Spleen (tissue), 11 donors: ENCODE results near the gene SKIDA1. TPM values are rescaled to one million over a fixed set of nuclear protein-coding genes. Genes with fewer than 3 reads are reported as not detected.

Source experiments
- DNase-seq: peaks from one replicate; pipeline ENCODE4 v3.0.0-alpha.2; 2020
- H3K27ac ChIP-seq, 8 donors: fragments of 200-600 bp; sonication (generic) in 7 of 8; 1 replicate in 4 of 8; 2 replicates in 4 of 8; pipeline versions ENCODE4 v1.5.0 to v1.8.0; 2016 to 2021; ENCODE audit warnings: inconsistent platforms in 4 of 8, mild to moderate bottlenecking in 4 of 8, moderate library complexity in 1 of 8
- H3K27me3 ChIP-seq, 7 donors: fragments of 200-600 bp; sonication (generic) in 6 of 7; replicated peaks in 1 of 7; 1 replicate in 4 of 7; 2 replicates in 3 of 7; pipeline versions ENCODE4 v1.5.0 to v1.8.0; 2016 to 2021; ENCODE audit warnings: inconsistent platforms in 3 of 7, mild to moderate bottlenecking in 1 of 7
- H3K36me3 ChIP-seq, 6 donors: fragments of 200-600 bp; sonication (generic) in 5 of 6; 1 replicate in 4 of 6; 2 replicates in 2 of 6; pipeline versions ENCODE4 v1.5.0 to v1.8.0; 2016 to 2021; ENCODE audit warnings: inconsistent platforms in 2 of 6
- H3K4me1 ChIP-seq, 6 donors: fragments of 200-600 bp; sonication (generic) in 5 of 6; 1 replicate in 3 of 6; 2 replicates in 3 of 6; pipeline versions ENCODE4 v1.5.0 to v1.8.0; 2016 to 2021; ENCODE audit warnings: inconsistent platforms in 3 of 6
- H3K4me3 ChIP-seq, 8 donors: fragments of 200-600 bp; sonication (generic) in 7 of 8; 1 replicate in 4 of 8; 2 replicates in 4 of 8; pipeline versions ENCODE4 v1.5.0 to v1.8.0; 2016 to 2021; ENCODE audit warnings: inconsistent platforms in 4 of 8, mild to moderate bottlenecking in 4 of 8, moderate library complexity in 2 of 8
- H3K9me3 ChIP-seq, 8 donors: fragments of 200-600 bp; sonication (generic) in 7 of 8; 1 replicate in 4 of 8; 2 replicates in 4 of 8; pipeline versions ENCODE4 v1.5.0 to v1.8.0; 2016 to 2021; ENCODE audit warnings: inconsistent platforms in 4 of 8
- POLR2A ChIP-seq, 3 donors: fragments of 450-650 bp; IDR thresholded peaks; one replicate each; pipeline ENCODE4 v1.5.1; 2017; ENCODE audit warnings: antibody characterized with exemption in 3 of 3, mild to moderate bottlenecking in 1 of 3
- POLR2AphosphoS5 ChIP-seq, 3 donors: sonication (generic); formaldehyde crosslinking; IDR thresholded peaks; one replicate each; pipeline ENCODE4 v1.5.1; 2017; ENCODE audit warnings: antibody characterized with exemption in 3 of 3
- WGBS, 5 donors: extraction: QIAGEN DNeasy Blood & Tissue Kit in 3 of 5; methylation state at CpG; one replicate each; pipeline versions ENCODE4 v1.1.5 to v1.1.7; 2013 to 2018; 5-methylcytosine and 5-hydroxymethylcytosine counted together
- intact Hi-C: fragments of 100-400 bp; cut with DNase I; formaldehyde crosslinking; loops from one replicate; pipeline ENCODE4 v1.15.0; 2023; ENCODE audit warnings: low total_unique reads
- polyA plus RNA-seq, 3 donors: library from polyadenylated mRNA; stranded (reverse); fragments of 200-250 nt; gene quantifications; one replicate each; pipeline ENCODE4 v1.2.1, GENCODE V29; 2013
- total RNA-seq, 7 donors: library from RNA; depleted of rRNA in 3 of 7; stranded (reverse); fragments of >200 nt in 3 of 7; fragmentation: NEBNext Ultra II Directional in 4 of 7; extraction: Animal tissue kit (Norgen Biotek cat#: 25700) in 4 of 7; gene quantifications; one replicate each; pipeline versions ENCODE4 v1.1.0 to v1.2.1, GENCODE V29; 2016 to 2021
- TF ChIP-seq, protein P1 (sequence below), 11 experiments: fragments of 200-600 bp in 7 of 11; fragments of 450-650 bp in 4 of 11; sonication (generic) in 4 of 11; IDR thresholded peaks in 8 of 11; conservative IDR thresholded peaks in 3 of 11; 1 replicate in 7 of 11; 2 replicates in 4 of 11; pipeline versions ENCODE4 v1.4.0 to v1.8.0; 2016 to 2021; ENCODE audit warnings: antibody characterized with exemption in 11 of 11, inconsistent platforms in 4 of 11, mild to moderate bottlenecking in 1 of 11
- donor health status: healthy with polysubstance abuse.
- donor health status: DM: no; HTN: no; CAD: no; lungs with moderate emphysema.
- donor health status: DM: no; HTN: no; CAD: no.
- donor health status: Bipolar disorder and iron deficiency.
- donor health status: healthy.
- donor health status: DM: no; HTN: no; CAD: no.
- donor health status: DM: yes; HTN: yes; CAD: no.

The SKIDA1 gene
- total and polyA plus RNA-seq, 10 donors: 0.14 to 0.91 (median 0.44) TPM; not detected in 1

DNA sequence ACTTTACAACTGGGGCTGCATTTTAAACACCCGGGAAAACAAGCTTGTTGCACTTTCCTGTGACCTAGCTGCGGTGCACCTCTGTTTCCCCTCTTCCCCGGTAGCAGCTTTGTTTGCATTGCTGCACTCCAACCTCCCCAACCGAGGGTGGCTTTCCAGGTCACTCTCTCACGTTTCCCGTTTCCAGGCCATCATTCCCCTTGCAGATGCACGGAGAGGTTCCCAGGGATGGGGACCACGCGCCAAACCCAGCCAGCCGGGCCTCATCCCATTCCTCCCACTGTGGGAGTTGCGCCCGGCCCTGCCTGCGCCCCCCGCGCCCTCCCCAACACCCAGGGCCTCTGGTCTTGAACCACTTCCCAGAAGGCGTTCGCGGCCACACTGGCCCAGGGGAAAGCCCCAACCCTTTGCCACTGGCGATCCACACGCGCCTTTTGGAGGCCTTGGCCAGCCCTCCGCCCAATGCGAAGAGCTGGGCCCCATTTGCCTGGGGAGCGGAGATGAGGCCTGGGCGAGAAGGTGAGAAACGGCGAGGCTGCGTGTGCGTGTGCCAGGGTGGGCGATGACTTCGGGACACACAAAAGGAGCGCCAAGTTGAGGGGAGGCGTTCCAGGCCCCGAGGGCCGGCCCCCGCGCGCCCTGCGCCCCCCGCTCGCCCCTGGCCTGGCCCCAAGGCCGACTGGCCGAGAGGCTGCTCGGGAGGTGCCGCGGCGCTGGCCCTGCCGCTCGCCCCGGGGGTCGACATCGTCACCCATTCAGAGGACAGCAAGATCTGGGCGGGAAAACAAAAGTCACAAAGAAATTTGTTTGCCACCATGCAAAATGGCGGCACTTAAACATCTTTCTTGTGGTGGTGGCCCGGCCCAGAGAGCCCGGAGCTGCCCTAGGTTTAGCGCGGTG is 15.9 kb downstream of the SKIDA1 start:
- Histone ChIP-seq H3K27me3 (peaks cover 7 to 70% (median 18%) of the 10 kb centered on the region in 7 donors), H3K4me3 (peak overlapping the region; percentile 9 to 58 (median 24)), H3K27ac (no peak overlapping the region), H3K4me1 (peaks cover 0 to 13% (median 5%) of the 10 kb centered on the region in 6 donors), H3K9me3 (no peaks in the 10 kb centered on the region), H3K36me3 (no peaks in the 10 kb centered on the region)
- WGBS, 5 donors: 80 to 85% (median 82%) methylated on average over 53 to 58 of the region's 58 CpGs
- peak; percentile 70 for DNase-seq
- TF ChIP-seq, protein P1, sequence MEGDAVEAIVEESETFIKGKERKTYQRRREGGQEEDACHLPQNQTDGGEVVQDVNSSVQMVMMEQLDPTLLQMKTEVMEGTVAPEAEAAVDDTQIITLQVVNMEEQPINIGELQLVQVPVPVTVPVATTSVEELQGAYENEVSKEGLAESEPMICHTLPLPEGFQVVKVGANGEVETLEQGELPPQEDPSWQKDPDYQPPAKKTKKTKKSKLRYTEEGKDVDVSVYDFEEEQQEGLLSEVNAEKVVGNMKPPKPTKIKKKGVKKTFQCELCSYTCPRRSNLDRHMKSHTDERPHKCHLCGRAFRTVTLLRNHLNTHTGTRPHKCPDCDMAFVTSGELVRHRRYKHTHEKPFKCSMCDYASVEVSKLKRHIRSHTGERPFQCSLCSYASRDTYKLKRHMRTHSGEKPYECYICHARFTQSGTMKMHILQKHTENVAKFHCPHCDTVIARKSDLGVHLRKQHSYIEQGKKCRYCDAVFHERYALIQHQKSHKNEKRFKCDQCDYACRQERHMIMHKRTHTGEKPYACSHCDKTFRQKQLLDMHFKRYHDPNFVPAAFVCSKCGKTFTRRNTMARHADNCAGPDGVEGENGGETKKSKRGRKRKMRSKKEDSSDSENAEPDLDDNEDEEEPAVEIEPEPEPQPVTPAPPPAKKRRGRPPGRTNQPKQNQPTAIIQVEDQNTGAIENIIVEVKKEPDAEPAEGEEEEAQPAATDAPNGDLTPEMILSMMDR (IDR thresholded peaks at IDR 0.05 in 8 of 11, conservative IDR thresholded peaks at IDR 0.05 in 3 of 11): no peak
- TF ChIP-seq POLR2A (IDR thresholded peaks at IDR 0.05): no peak
- intact Hi-C loops: no loop called here

DNA sequence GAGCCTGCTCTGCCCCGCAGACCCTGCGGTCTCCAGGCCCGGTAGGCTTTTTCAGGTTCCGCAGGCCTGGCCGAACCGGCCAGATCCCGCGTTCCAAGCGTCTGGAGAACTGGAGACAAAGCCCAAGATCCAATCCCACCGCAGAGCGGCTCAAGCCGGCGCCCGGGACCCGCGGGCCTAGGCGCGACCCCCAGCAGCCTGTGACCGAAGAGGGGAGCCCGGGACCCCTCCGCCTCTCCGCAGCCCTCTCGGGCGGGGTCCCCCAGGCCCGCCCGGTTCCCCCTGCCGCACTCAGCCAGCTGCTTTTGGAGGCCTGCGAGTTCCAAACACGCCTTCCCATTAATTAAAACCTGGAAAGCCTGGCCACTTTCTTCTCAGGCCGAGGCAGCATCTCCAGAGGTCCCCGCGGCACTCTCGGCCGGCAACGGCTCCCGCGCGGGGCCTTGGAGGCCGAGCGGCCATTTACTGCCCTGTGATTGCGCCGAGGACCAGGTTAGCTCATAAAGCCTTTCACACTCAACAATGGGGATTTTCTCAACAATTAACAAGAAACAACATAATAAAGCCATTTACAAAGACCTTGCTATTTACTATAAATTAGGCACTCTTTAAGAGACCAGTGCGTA is 16.7 kb downstream of the SKIDA1 start:
- peak; percentile 51 for DNase-seq
- H3K27ac ChIP-seq: no peak overlapping the region

DNA sequence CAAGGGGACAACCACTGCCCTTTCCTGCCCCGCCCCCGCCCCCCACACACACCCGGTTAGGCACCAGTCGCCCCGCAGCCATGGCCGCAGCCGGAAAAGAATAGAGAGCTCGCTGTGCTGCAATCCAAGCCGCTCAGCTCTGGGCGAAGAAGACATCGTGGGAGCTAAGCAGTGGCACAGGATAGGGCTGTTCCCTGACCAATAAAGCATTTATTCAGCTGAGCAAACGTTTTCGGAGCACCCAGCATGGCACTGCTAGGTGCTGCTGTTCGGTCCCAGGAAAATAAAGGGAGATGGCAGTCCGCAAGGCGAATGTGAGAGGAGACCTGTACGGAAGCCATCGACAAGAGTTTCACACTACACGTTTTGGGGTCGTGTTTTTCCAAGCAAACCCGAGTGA is 18.3 kb downstream of the SKIDA1 start:
- H3K27me3 ChIP-seq: peaks cover 0 to 46% (median 9%) of the 10 kb centered on the region in 7 donors
- H3K4me3 ChIP-seq: no peak overlapping the region
- no peak overlapping the region for H3K27ac ChIP-seq
- no peaks in the 10 kb centered on the region for H3K36me3 ChIP-seq
- TF ChIP-seq POLR2A (IDR thresholded peaks at IDR 0.05): no peak
- TF ChIP-seq, protein P1 (IDR thresholded peaks at IDR 0.05 in 8 of 11, conservative IDR thresholded peaks at IDR 0.05 in 3 of 11): no peak
- TF ChIP-seq POLR2AphosphoS5 (IDR thresholded peaks at IDR 0.05): no peak
- WGBS, 5 donors: 77 to 92% (median 82%) methylated on average over 21 of the region's 21 CpGs
- peaks cover 0 to 13% (median 5%) of the 10 kb centered on the region in 6 donors for H3K4me1 ChIP-seq
- DNase-seq: peak; percentile 41
- intact Hi-C loops: no loop called here
- no peaks in the 10 kb centered on the region for H3K9me3 ChIP-seq

More for the DNA sequence above, 16.7 kb downstream of the SKIDA1 start:
- intact Hi-C loops: no loop called here
- WGBS, 5 donors: 85 to 95% (median 94%) methylated on average over 27 to 43 of the region's 43 CpGs
- H3K36me3 ChIP-seq: no peaks in the 10 kb centered on the region
- TF ChIP-seq POLR2AphosphoS5 (IDR thresholded peaks at IDR 0.05) (no peak), POLR2A (IDR thresholded peaks at IDR 0.05) (no peak)
- TF ChIP-seq, protein P1 (IDR thresholded peaks at IDR 0.05 in 8 of 11, conservative IDR thresholded peaks at IDR 0.05 in 3 of 11): no peak
- H3K4me3 ChIP-seq: no peak overlapping the region
- H3K27me3 ChIP-seq: peaks cover 7 to 62% (median 14%) of the 10 kb centered on the region in 7 donors
- peaks cover 0 to 13% (median 5%) of the 10 kb centered on the region in 6 donors for H3K4me1 ChIP-seq
- no peaks in the 10 kb centered on the region for H3K9me3 ChIP-seq

DNA sequence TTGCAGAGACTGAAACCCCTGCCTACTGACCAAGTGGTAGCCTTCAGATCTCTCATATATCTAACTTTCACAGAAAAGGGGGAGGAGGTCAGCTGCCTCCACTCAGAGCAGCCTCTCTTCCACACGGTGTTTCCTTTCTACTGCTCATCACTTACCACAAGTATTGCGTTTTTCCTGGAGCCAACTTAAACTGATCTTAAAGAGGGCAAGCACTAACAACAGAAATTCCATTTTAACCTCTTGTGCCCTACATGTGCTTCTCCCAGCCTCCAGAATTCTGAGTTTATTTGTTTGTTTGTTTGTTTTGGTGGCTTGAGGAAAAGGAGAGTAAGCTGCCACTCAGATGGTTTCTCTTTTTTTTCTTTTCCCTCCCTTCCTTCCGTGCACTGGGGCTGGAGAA is 19.1 kb downstream of the SKIDA1 start:
- H3K27me3 ChIP-seq: peaks cover 0 to 38% (median 9%) of the 10 kb centered on the region in 7 donors
- intact Hi-C loops: no loop called here
- H3K36me3 ChIP-seq: no peaks in the 10 kb centered on the region
- H3K4me1 ChIP-seq: peaks cover 0 to 13% (median 5%) of the 10 kb centered on the region in 6 donors
- no peaks in the 10 kb centered on the region for H3K9me3 ChIP-seq
- 24 to 47% (median 37%) methylated on average over 3 of the region's 3 CpGs for WGBS, 5 donors
- no peak overlapping the region for H3K4me3 ChIP-seq
- TF ChIP-seq POLR2A (IDR thresholded peaks at IDR 0.05) (no peak), POLR2AphosphoS5 (IDR thresholded peaks at IDR 0.05) (no peak)
- TF ChIP-seq, protein P1 (IDR thresholded peaks at IDR 0.05 in 8 of 11, conservative IDR thresholded peaks at IDR 0.05 in 3 of 11): no peak
- no peak for DNase-seq
- H3K27ac ChIP-seq: no peak overlapping the region
